ENCODE results near the gene KIRREL3. TPM values are rescaled to one million over a fixed set of nuclear protein-coding genes. Genes with fewer than 3 reads are reported as not detected.

The KIRREL3 gene
- total and polyA plus RNA-seq, 2 of the 8 experiments (the other 6 are each of a cell fraction or from before 2014, with no cell fraction given), result 0.29 to 0.32 TPM

DNA sequence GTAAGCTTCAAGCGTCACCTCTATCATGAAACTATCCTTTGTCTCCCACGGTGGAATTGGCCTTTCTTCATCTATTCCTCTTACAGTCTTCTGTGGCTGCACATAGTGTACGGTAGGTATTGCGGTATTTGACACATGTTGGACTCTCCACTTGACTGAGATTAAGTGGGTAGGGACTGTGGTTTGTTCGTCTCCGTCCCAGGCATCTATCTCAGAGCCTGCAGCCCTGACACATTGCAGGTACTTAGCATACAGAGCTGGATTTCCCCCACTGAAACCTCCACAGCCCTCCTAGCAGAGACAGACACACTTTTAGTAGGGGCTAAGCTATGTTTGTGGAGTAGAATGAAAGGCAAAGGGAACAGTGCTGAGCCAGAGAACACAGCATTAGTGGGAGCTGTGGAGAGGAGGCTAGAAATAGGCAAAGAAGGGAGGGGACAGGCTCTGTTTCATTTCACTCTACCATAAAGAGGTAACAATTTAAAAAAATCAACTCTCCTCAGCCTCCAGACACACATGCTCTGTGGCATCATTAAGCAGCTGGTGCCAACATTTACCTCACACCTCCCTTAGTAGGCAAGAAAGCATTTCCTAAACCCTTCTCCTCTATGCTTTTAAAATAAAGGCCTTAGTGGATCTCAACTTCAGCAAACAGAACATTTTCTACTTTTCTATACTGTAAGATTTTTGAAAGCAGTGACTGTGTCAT, 277.5 kb downstream of the KIRREL3 start (continued):
- no peak for TF ChIP-seq PHF8 (conservative IDR thresholded peaks at IDR 0.05; ENCODE audit: low read depth, low read length)
- TF ChIP-seq SP1 (IDR thresholded peaks at IDR 0.05; ENCODE audit: low read depth, low read length), result no peak
- no peak for TF ChIP-seq JUN (IDR thresholded peaks at IDR 0.05; ENCODE audit: low read depth, low read length)
- TF ChIP-seq CTCF (IDR thresholded peaks at IDR 0.05; ENCODE audit: control extremely low read depth in 1 of 3, insufficient read depth in 1 of 3, low read depth in 1 of 3, low read length in 3 of 3), result no peak
- TF ChIP-seq, protein P1, sequence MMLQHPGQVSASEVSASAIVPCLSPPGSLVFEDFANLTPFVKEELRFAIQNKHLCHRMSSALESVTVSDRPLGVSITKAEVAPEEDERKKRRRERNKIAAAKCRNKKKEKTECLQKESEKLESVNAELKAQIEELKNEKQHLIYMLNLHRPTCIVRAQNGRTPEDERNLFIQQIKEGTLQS (IDR thresholded peaks at IDR 0.05; ENCODE audit: insufficient read depth, low read depth, low read length), result no peak
- no peak for TF ChIP-seq RAD21 (IDR thresholded peaks at IDR 0.05 in 1 of 2, conservative IDR thresholded peaks at IDR 0.05 in 1 of 2; ENCODE audit: low read depth in 2 of 2, low read length in 2 of 2)

Measured in H1 (cell line).